PC-3 (cell line): Measurements from ENCODE around the gene RYK.

Experiments used
- EZH2 ChIP-seq: fragments of 300-600 bp; sonication (generic); IDR thresholded peaks from one replicate; pipeline ENCODE4 v1.6.1; 2017; ENCODE audit warnings: antibody characterized with exemption, mild to moderate bottlenecking, low read length; ENCODE audit not compliant: unreplicated experiment
- TF ChIP-seq, protein P1 (sequence below): fragments of 300-600 bp; sonication (generic); conservative IDR thresholded peaks from 2 replicates; pipeline ENCODE4 v1.5.1; 2017; ENCODE audit warnings: antibody characterized with exemption, low read depth, mild to moderate bottlenecking, low read length

DNA sequence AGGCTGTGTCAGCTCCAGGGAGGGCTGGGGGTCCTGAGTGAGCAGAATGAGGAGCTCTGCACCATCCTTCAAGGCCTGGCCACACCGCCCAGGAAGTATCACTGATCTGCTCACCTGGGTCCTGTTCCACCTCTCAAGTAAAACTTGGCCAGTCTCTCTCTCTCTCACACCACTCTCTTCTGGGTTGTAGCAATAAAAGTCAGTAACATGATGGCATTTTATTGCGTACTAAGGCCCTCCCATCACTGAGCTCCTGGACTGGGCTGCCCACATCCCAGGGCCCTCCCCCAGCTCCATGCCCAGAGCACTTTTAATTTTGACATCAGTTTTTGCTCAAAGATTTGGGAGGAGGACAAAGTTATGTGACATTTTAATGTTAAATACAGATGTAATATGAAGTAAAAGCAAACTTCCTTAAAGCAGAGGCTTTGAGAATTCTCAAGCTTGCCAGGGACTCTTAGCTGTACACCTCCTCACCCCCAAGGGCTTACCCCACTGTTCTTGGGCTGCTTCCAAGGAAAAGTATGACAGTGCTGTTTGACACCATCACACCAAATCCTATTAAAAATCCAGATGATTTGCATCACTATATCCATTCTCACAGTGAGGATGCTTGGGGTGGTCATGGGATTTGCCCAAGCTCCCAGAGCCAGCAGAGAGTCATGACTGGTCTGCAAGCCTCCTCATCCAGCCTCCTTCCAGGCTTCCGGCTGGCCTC, 115.8 kb downstream of the RYK start:
- TF ChIP-seq, protein P1, sequence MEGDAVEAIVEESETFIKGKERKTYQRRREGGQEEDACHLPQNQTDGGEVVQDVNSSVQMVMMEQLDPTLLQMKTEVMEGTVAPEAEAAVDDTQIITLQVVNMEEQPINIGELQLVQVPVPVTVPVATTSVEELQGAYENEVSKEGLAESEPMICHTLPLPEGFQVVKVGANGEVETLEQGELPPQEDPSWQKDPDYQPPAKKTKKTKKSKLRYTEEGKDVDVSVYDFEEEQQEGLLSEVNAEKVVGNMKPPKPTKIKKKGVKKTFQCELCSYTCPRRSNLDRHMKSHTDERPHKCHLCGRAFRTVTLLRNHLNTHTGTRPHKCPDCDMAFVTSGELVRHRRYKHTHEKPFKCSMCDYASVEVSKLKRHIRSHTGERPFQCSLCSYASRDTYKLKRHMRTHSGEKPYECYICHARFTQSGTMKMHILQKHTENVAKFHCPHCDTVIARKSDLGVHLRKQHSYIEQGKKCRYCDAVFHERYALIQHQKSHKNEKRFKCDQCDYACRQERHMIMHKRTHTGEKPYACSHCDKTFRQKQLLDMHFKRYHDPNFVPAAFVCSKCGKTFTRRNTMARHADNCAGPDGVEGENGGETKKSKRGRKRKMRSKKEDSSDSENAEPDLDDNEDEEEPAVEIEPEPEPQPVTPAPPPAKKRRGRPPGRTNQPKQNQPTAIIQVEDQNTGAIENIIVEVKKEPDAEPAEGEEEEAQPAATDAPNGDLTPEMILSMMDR, result no peak
- TF ChIP-seq EZH2, result no peak
